HepG2 (cell line): Measurements from ENCODE around the gene GABRB1. TPM values are rescaled to one million over a fixed set of nuclear protein-coding genes. Genes with fewer than 3 reads are reported as not detected.

Source experiments
- FOXJ3 ChIP-seq: sonication (generic); formaldehyde crosslinking; IDR thresholded peaks from 2 replicates; pipeline ENCODE4 v1.4.0; 2020; ENCODE audit warnings: missing genetic modification reagents, mild to moderate bottlenecking, borderline replicate concordance
- GABPA ChIP-seq, 2 experiments: IDR thresholded peaks; 2 replicates each; pipeline ENCODE4 v1.6.1; 2011 to 2016; ENCODE audit warnings: low read depth in 2 of 2, low read length in 1 of 2, missing biosample characterization in 1 of 2, missing genetic modification characterization in 1 of 2
- HMG20A ChIP-seq: IDR thresholded peaks from 2 replicates; pipeline ENCODE4 v1.6.1; 2016; ENCODE audit warnings: borderline replicate concordance
- MBD4 ChIP-seq: IDR thresholded peaks from 2 replicates; pipeline ENCODE4 v1.6.1; 2012; ENCODE audit warnings: low read length, inconsistent platforms, borderline replicate concordance
- MTA1 ChIP-seq: sonication (generic); formaldehyde crosslinking; IDR thresholded peaks from 2 replicates; pipeline ENCODE4 v1.4.0; 2020; ENCODE audit warnings: missing genetic modification reagents, mild to moderate bottlenecking, borderline replicate concordance
- NAIF1 ChIP-seq: sonication (generic); formaldehyde crosslinking; IDR thresholded peaks from 2 replicates; pipeline ENCODE4 v1.5.0; 2020; ENCODE audit warnings: mild to moderate bottlenecking, missing genetic modification reagents, borderline replicate concordance
- NR2F6 ChIP-seq, 2 experiments: IDR thresholded peaks; 2 replicates each; pipeline ENCODE4 v1.6.1; 2016; ENCODE audit warnings: antibody characterized with exemption in 1 of 2, mild to moderate bottlenecking in 1 of 2
- SRSF4 ChIP-seq: fragments of 200-400 bp; formaldehyde crosslinking; IDR thresholded peaks from one replicate; pipeline ENCODE4 v1.6.1; 2018; ENCODE audit warnings: mild to moderate bottlenecking, low read depth, low read length, moderate library complexity; ENCODE audit not compliant: poor library complexity, severe bottlenecking
- ZNF30 ChIP-seq: sonication (generic); formaldehyde crosslinking; IDR thresholded peaks from 2 replicates; pipeline ENCODE4 v1.5.0; 2020; ENCODE audit warnings: mild to moderate bottlenecking, missing genetic modification reagents
- ZNF382 ChIP-seq: sonication (generic); formaldehyde crosslinking; IDR thresholded peaks from 2 replicates; pipeline ENCODE4 v1.5.0; 2020; ENCODE audit warnings: missing genetic modification reagents, mild to moderate bottlenecking, borderline replicate concordance
- ZNF788 ChIP-seq: sonication (generic); formaldehyde crosslinking; IDR thresholded peaks from 2 replicates; pipeline ENCODE4 v1.5.0; 2020; ENCODE audit warnings: mild to moderate bottlenecking, missing genetic modification reagents, borderline replicate concordance
- polyA plus RNA-seq, 8 experiments: library from polyadenylated mRNA; depleted of rRNA in 3 of 8; stranded (reverse) in 7 of 8; unstranded in 1 of 8; fragments of >200 nt; fragmentation: Illumina TruSeq in 4 of 8; extraction: Trizol in 4 of 8; gene quantifications; 2 replicates each; pipeline versions ENCODE4 v1.2.1 to v1.2.3, GENCODE V29; 2011 to 2016; ENCODE audit warnings: low read depth in 4 of 8, missing spikeins in 1 of 8, mixed read lengths in 1 of 8; ENCODE audit not compliant: insufficient read depth in 1 of 8
- total RNA-seq, 5 experiments: library from RNA; depleted of rRNA; stranded (reverse); fragments of >200 nt; fragmentation: Illumina TruSeq; extraction: Trizol; gene quantifications; 2 replicates each; pipeline ENCODE4 v1.2.3, GENCODE V29; 2016; ENCODE audit warnings: low read depth in 1 of 5
- TF ChIP-seq, protein P1 (sequence below), 2 experiments: fragments of 450-650 bp in 1 of 2; sonication (generic) in 1 of 2; formaldehyde crosslinking in 1 of 2; IDR thresholded peaks; 2 replicates each; pipeline versions ENCODE4 v1.6.1 to v1.8.0; 2016 to 2022; ENCODE audit warnings: antibody characterized with exemption in 1 of 2, mild to moderate bottlenecking in 1 of 2, missing genetic modification reagents in 1 of 2
- TF ChIP-seq, protein P2 (sequence below): sonication (generic); formaldehyde crosslinking; IDR thresholded peaks from 2 replicates; pipeline ENCODE4 v1.4.0; 2020; ENCODE audit warnings: mild to moderate bottlenecking, missing genetic modification reagents
- TF ChIP-seq, protein P3 (sequence below): IDR thresholded peaks from 2 replicates; pipeline ENCODE4 v1.6.1; 2016; ENCODE audit warnings: low read depth, borderline replicate concordance
- TF ChIP-seq, protein P4 (sequence below): sonication (generic); formaldehyde crosslinking; conservative IDR thresholded peaks from 2 replicates; pipeline ENCODE4 v1.8.0; 2022; ENCODE audit warnings: missing genetic modification reagents
- TF ChIP-seq, protein P5 (sequence below): IDR thresholded peaks from 2 replicates; pipeline ENCODE4 v1.6.1; 2016; ENCODE audit warnings: low read depth

GABRB1 gene
- total and polyA plus RNA-seq, 2 of the 13 experiments (the other 11 are each of a cell fraction or from before 2014, with no cell fraction given): not detected

DNA sequence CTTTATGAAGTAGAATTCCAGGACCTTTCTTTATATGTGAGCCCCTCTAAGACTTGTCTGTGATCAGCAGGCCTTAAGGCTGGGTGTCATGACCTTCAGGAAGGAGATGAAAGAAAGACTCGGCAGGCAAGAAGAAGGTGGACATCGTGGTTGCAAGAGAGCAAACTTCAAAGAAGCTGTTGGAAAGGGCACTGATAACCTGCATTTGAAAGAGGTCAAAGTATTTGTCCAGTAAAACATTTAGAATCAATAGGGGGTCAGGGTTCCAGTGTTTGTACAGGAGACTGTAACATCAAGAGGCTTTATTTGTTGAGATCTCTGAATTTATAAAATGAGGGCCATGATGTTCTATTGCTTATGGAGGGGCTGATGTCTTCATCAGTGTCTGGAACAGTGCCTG is 387.9 kb downstream of the GABRB1 start (continued):
- TF ChIP-seq ZNF382 (CRISPR knock-in tag) (no peak), FOXJ3 (CRISPR knock-in tag) (peak; percentile 36; the same call in 1 of the 2 replicates), ZNF788 (CRISPR knock-in tag) (no peak), MBD4 (no peak), SRSF4 (no peak), MTA1 (CRISPR knock-in tag) (no peak), NAIF1 (no peak), GABPA (IDR thresholded peaks at IDR 0.05; ENCODE audit: low read depth, low read length) (no peak), GABPA (CRISPR knock-in tag; IDR thresholded peaks at IDR 0.05; ENCODE audit: low read depth) (no peak), ZNF30 (CRISPR knock-in tag) (no peak), HMG20A (CRISPR knock-in tag) (peak; percentile 60; the same call in 1 of the 2 replicates), NR2F6 (IDR thresholded peaks at IDR 0.05) (peak; percentile 95), NR2F6 (CRISPR knock-in tag; IDR thresholded peaks at IDR 0.05) (peak; percentile 77)
- TF ChIP-seq, protein P1, sequence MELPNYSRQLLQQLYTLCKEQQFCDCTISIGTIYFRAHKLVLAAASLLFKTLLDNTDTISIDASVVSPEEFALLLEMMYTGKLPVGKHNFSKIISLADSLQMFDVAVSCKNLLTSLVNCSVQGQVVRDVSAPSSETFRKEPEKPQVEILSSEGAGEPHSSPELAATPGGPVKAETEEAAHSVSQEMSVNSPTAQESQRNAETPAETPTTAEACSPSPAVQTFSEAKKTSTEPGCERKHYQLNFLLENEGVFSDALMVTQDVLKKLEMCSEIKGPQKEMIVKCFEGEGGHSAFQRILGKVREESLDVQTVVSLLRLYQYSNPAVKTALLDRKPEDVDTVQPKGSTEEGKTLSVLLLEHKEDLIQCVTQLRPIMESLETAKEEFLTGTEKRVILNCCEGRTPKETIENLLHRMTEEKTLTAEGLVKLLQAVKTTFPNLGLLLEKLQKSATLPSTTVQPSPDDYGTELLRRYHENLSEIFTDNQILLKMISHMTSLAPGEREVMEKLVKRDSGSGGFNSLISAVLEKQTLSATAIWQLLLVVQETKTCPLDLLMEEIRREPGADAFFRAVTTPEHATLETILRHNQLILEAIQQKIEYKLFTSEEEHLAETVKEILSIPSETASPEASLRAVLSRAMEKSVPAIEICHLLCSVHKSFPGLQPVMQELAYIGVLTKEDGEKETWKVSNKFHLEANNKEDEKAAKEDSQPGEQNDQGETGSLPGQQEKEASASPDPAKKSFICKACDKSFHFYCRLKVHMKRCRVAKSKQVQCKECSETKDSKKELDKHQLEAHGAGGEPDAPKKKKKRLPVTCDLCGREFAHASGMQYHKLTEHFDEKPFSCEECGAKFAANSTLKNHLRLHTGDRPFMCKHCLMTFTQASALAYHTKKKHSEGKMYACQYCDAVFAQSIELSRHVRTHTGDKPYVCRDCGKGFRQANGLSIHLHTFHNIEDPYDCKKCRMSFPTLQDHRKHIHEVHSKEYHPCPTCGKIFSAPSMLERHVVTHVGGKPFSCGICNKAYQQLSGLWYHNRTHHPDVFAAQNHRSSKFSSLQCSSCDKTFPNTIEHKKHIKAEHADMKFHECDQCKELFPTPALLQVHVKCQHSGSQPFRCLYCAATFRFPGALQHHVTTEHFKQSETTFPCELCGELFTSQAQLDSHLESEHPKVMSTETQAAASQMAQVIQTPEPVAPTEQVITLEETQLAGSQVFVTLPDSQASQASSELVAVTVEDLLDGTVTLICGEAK (IDR thresholded peaks at IDR 0.05): no peak
- TF ChIP-seq, protein P1 (CRISPR knock-in tag; IDR thresholded peaks at IDR 0.05): no peak
- TF ChIP-seq, protein P2, sequence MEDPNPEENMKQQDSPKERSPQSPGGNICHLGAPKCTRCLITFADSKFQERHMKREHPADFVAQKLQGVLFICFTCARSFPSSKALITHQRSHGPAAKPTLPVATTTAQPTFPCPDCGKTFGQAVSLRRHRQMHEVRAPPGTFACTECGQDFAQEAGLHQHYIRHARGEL: no peak
- TF ChIP-seq, protein P3, sequence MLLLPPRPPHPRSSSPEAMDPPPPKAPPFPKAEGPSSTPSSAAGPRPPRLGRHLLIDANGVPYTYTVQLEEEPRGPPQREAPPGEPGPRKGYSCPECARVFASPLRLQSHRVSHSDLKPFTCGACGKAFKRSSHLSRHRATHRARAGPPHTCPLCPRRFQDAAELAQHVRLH (CRISPR knock-in tag): no peak
- TF ChIP-seq, protein P4, sequence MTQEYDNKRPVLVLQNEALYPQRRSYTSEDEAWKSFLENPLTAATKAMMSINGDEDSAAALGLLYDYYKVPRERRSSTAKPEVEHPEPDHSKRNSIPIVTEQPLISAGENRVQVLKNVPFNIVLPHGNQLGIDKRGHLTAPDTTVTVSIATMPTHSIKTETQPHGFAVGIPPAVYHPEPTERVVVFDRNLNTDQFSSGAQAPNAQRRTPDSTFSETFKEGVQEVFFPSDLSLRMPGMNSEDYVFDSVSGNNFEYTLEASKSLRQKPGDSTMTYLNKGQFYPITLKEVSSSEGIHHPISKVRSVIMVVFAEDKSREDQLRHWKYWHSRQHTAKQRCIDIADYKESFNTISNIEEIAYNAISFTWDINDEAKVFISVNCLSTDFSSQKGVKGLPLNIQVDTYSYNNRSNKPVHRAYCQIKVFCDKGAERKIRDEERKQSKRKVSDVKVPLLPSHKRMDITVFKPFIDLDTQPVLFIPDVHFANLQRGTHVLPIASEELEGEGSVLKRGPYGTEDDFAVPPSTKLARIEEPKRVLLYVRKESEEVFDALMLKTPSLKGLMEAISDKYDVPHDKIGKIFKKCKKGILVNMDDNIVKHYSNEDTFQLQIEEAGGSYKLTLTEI: no peak
- TF ChIP-seq, protein P5, sequence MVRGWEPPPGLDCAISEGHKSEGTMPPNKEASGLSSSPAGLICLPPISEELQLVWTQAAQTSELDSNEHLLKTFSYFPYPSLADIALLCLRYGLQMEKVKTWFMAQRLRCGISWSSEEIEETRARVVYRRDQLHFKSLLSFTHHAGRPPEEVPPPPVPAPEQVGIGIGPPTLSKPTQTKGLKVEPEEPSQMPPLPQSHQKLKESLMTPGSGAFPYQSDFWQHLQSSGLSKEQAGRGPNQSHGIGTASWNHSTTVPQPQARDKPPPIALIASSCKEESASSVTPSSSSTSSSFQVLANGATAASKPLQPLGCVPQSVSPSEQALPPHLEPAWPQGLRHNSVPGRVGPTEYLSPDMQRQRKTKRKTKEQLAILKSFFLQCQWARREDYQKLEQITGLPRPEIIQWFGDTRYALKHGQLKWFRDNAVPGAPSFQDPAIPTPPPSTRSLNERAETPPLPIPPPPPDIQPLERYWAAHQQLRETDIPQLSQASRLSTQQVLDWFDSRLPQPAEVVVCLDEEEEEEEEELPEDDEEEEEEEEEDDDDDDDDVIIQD (CRISPR knock-in tag): no peak
